DND-41 (cell line): ENCODE measurements around the gene AP5M1.

Experiments used
- ATAC-seq: fragments of 200-7000 bp; cut with Tn5 transposase; 3 replicates; pipeline ENCODE4 v1.9.1; 2021; ENCODE audit warnings: low read depth; ENCODE audit not compliant: insufficient read depth
- DNase-seq: peaks from one replicate; pipeline ENCODE4 v3.0.0-alpha.2; 2020
- H2AFZ ChIP-seq: 2 replicates; pipeline ENCODE4 v1.6.0; 2012; ENCODE audit warnings: low read depth, low read length
- H3K27ac ChIP-seq: 2 replicates; pipeline ENCODE4 v1.5.1; 2012; ENCODE audit warnings: low read length, inconsistent platforms
- H3K27me3 ChIP-seq: fragments of 200-600 bp; sonication (generic); 2 replicates; pipeline ENCODE4 v1.6.0; 2012; ENCODE audit warnings: low read length, mild to moderate bottlenecking, inconsistent platforms; ENCODE audit not compliant: insufficient read depth, poor library complexity
- H3K36me3 ChIP-seq: 2 replicates; pipeline ENCODE4 v1.5.1; 2012; ENCODE audit warnings: low read length, inconsistent platforms; ENCODE audit not compliant: insufficient read depth
- H3K4me1 ChIP-seq: 2 replicates; pipeline ENCODE4 v1.5.1; 2012; ENCODE audit warnings: mild to moderate bottlenecking, low read length; ENCODE audit not compliant: insufficient read depth
- H3K4me2 ChIP-seq: 2 replicates; pipeline ENCODE4 v1.6.0; 2012; ENCODE audit warnings: mild to moderate bottlenecking, moderate library complexity, low read length, inconsistent platforms; ENCODE audit not compliant: insufficient read depth
- H3K4me3 ChIP-seq, 2 experiments: fragments of 200-600 bp in 1 of 2; shearing (Covaris generic) in 1 of 2; 2 replicates each; pipeline ENCODE4 v1.5.1; 2012 to 2016; ENCODE audit warnings: inconsistent platforms in 2 of 2, low read length in 2 of 2, mild to moderate bottlenecking in 2 of 2, low read depth in 1 of 2, moderate library complexity in 1 of 2
- H3K79me2 ChIP-seq: 2 replicates; pipeline ENCODE4 v1.6.0; 2012; ENCODE audit warnings: low read length, inconsistent platforms; ENCODE audit not compliant: insufficient read depth
- H3K9ac ChIP-seq: 2 replicates; pipeline ENCODE4 v1.6.0; 2012; ENCODE audit warnings: low read depth, mild to moderate bottlenecking, inconsistent platforms, low read length, moderate library complexity
- H3K9me3 ChIP-seq: 2 replicates; pipeline ENCODE4 v1.5.1; 2012; ENCODE audit warnings: low read length, moderate library complexity, mild to moderate bottlenecking, inconsistent platforms; ENCODE audit not compliant: insufficient read depth, severe bottlenecking
- H4K20me1 ChIP-seq: 2 replicates; pipeline ENCODE4 v1.6.0; 2012; ENCODE audit warnings: low read length; ENCODE audit not compliant: insufficient read depth
- EZH2 ChIP-seq: IDR thresholded peaks from 3 replicates; pipeline ENCODE4 v1.6.1; 2012; ENCODE audit warnings: borderline replicate concordance, low read depth, mild to moderate bottlenecking, moderate library complexity, low read length, inconsistent platforms; ENCODE audit not compliant: severe bottlenecking
- TF ChIP-seq, protein P1 (sequence below): IDR thresholded peaks from 2 replicates; pipeline ENCODE4 v1.5.1; 2012; ENCODE audit warnings: borderline replicate concordance, low read length, moderate library complexity, mild to moderate bottlenecking; ENCODE audit not compliant: poor library complexity, severe bottlenecking; ENCODE audit errors: extremely low read depth

The AP5M1 gene

DNA sequence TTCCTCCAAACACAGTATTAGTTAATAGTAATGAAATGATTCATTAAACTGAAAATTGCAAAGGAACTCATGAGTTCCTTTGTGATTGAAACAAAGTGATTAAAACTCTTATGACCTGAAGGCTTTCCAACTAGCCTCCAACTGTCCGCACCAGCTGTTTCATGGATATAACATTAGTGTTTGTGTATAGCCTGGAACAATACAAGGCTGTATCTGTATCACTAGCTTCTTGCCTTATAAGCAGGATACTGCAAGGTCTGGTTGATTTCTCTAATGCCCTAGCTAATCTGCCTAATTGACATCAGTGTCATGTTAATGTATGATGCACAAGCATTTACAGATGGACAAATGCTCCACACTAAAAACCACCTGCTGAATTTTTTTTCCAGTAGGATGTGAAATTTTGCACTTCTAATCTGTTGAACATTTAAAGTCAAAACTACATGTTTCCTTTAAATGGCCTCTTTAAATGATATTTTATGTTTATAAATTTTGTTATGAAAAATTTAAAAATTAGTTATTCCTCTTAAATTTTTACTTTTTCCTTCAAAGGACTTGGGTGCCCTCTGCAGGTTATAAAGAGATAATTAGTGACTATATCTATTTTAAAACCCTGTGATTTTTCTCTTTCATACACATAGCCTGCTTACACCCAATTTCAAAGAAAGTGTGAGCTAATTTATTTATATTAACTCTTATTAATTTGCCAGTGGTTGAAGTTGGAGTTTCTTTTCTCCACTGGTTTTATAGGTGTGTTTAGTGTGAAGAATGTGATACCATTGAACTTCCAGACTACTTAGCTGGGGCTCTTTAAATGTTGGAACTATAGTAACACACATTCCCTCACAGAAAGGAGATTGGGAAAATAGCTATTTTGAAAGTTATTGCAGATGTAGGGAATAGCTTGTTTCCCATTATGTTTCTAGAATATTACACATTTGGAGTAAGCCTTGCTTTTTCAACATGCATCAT lies 25.4 kb downstream of the AP5M1 start:
- no peak overlapping the region for H3K4me2 ChIP-seq
- no peaks in the 10 kb centered on the region for H3K27me3 ChIP-seq
- no peak for ATAC-seq
- no peaks in the 10 kb centered on the region for H3K79me2 ChIP-seq
- H3K9ac ChIP-seq: no peak overlapping the region
- H3K9me3 ChIP-seq: no peaks in the 10 kb centered on the region
- no peak overlapping the region for H3K4me3 ChIP-seq
- no peak overlapping the region for H3K27ac ChIP-seq
- TF ChIP-seq, protein P1, sequence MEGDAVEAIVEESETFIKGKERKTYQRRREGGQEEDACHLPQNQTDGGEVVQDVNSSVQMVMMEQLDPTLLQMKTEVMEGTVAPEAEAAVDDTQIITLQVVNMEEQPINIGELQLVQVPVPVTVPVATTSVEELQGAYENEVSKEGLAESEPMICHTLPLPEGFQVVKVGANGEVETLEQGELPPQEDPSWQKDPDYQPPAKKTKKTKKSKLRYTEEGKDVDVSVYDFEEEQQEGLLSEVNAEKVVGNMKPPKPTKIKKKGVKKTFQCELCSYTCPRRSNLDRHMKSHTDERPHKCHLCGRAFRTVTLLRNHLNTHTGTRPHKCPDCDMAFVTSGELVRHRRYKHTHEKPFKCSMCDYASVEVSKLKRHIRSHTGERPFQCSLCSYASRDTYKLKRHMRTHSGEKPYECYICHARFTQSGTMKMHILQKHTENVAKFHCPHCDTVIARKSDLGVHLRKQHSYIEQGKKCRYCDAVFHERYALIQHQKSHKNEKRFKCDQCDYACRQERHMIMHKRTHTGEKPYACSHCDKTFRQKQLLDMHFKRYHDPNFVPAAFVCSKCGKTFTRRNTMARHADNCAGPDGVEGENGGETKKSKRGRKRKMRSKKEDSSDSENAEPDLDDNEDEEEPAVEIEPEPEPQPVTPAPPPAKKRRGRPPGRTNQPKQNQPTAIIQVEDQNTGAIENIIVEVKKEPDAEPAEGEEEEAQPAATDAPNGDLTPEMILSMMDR: peak; percentile 30
- TF ChIP-seq EZH2: no peak
- H2AFZ ChIP-seq: no peak overlapping the region
- no peak for DNase-seq
- H3K4me1 ChIP-seq: no peaks in the 10 kb centered on the region
- H3K36me3 ChIP-seq: peaks cover 19% of the 10 kb centered on the region; the same call in 1 of the 2 replicates
- H4K20me1 ChIP-seq: no peaks in the 10 kb centered on the region

DNA sequence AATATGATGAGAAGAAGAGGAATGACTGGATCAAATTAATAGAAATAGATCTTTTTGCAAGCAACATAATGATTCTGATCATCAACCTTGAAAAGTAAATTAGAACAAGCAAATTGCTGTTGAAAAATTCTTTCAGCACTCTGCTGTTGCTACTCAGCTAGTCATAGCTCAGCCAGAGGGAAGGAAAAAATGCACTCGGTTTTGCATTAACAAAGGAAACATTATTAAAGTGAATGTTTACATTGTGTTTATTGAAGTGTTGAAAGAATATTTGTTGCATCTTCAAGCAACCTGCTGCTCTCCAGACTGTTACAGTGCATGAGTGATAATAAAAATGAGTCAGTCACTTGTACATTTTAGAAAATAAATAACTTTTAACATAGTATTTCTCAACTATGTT lies 26.5 kb downstream of the AP5M1 start:
- TF ChIP-seq, protein P1: no peak
- no peak for TF ChIP-seq EZH2
- peaks cover 9% of the 10 kb centered on the region; the same call in 1 of the 2 replicates for H3K36me3 ChIP-seq
- ATAC-seq: no peak

DNA sequence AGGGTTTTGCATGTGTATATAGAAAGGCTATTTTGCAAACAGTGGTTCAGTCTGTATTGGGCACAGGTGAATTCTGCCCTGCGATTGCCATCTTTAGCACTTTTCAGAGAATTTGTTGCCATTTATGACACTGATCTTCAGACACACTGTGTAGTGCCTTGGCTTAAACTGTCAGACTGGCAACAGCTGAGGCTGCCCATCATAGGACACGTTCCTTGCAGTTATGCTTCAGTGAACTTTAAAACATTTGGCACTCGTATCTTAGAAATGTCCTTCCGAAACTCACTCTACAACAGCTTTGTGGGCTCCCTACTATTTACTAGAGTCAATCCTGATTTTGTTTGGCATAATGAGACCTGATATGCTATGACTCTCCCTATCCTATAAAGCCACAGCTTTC lies 29.1 kb downstream of the AP5M1 start:
- Histone ChIP-seq H3K4me1 (no peaks in the 10 kb centered on the region), H2AFZ (no peak overlapping the region), H3K9ac (no peak overlapping the region), H3K27me3 (no peaks in the 10 kb centered on the region), H3K27ac (no peak overlapping the region), H3K79me2 (no peaks in the 10 kb centered on the region), H3K9me3 (no peaks in the 10 kb centered on the region), H3K36me3 (no peaks in the 10 kb centered on the region), H3K4me2 (no peak overlapping the region), H3K4me3 (no peak overlapping the region), H4K20me1 (no peaks in the 10 kb centered on the region)
- TF ChIP-seq, protein P1: no peak
- TF ChIP-seq EZH2: no peak
- DNase-seq (no peak), ATAC-seq (no peak)

More for the DNA sequence above, 26.5 kb downstream of the AP5M1 start:
- Histone ChIP-seq H3K4me1 (no peaks in the 10 kb centered on the region), H3K4me3 (no peak overlapping the region), H3K9ac (no peak overlapping the region), H3K79me2 (no peaks in the 10 kb centered on the region), H3K27me3 (no peaks in the 10 kb centered on the region), H3K9me3 (no peaks in the 10 kb centered on the region), H3K27ac (no peak overlapping the region), H2AFZ (no peak overlapping the region), H3K4me2 (no peak overlapping the region), H4K20me1 (no peaks in the 10 kb centered on the region)
- no peak for DNase-seq
